Mucosa of descending colon (tissue), 3 donors: ENCODE data around the gene GALNT12. TPM values are rescaled to one million over a fixed set of nuclear protein-coding genes. Genes with fewer than 3 reads are reported as not detected.
A peak's percentile ranks its signal among the peaks of the same experiment; 100 is the strongest.

ENCODE experiments used
- ATAC-seq: fragments of 200-7000 bp; cut with Tn5 transposase; one replicate; pipeline ENCODE4 v1.9.1; 2020; ENCODE audit warnings: mild to moderate bottlenecking, moderate library complexity
- DNase-seq, 3 donors: peaks; one replicate each; pipeline ENCODE4 v3.0.0-alpha.2; 2020
- H3K36me3 ChIP-seq: fragments of 200-600 bp; one replicate; pipeline ENCODE4 v1.8.0; 2021; ENCODE audit warnings: low read depth, mild to moderate bottlenecking
- H3K4me1 ChIP-seq: fragments of 200-600 bp; one replicate; pipeline ENCODE4 v1.8.0; 2021; ENCODE audit warnings: low read depth, mild to moderate bottlenecking
- H3K4me3 ChIP-seq: fragments of 200-600 bp; one replicate; pipeline ENCODE4 v1.8.0; 2021; ENCODE audit warnings: mild to moderate bottlenecking
- H3K9me3 ChIP-seq: fragments of 200-600 bp; one replicate; pipeline ENCODE4 v1.8.0; 2021; ENCODE audit warnings: mild to moderate bottlenecking
- CTCF ChIP-seq: fragments of 200-600 bp; IDR thresholded peaks from one replicate; pipeline ENCODE4 v1.8.0; 2022; ENCODE audit warnings: antibody characterized with exemption, mild to moderate bottlenecking
- intact Hi-C, 2 donors: fragments of 100-400 bp; cut with DNase I in 1 of 2; cut with micrococcal nuclease in 1 of 2; formaldehyde crosslinking; loops; one replicate each; pipeline versions ENCODE4 v1.11.0 to v1.11.1; 2022; cut with DNase I, micrococcal nuclease
- total RNA-seq, 3 donors: library from RNA; stranded (reverse); fragmentation: NEBNext Ultra II Directional in 2 of 3; extraction: Animal tissue kit (Norgen Biotek cat#: 25700) in 2 of 3; gene quantifications; one replicate each; pipeline versions ENCODE4 v1.2.1 to v1.2.4, GENCODE V29; 2021 to 2023
- donor health status: DM: no; HTN: no; CAD: no; lungs with moderate emphysema.
- donor health status: DM: no; HTN: no; CAD: no.
- donor health status: DM: no; HTN: yes; CAD: no.

GALNT12 gene
- total RNA-seq, 3 donors from 2014 or later: 54.6 to 139 (median 121) TPM

- DNase-seq (no peak), ATAC-seq (no peak)
- no peak for TF ChIP-seq CTCF
- intact Hi-C loops: loop anchor here in 1 of 2 donors (10.0 kb wide), 1 partner anchor 54 kb away; no protein-coding TSS in a partner anchor
- Histone ChIP-seq H3K9me3 (no peaks in the 10 kb centered on the region), H3K4me3 (no peak overlapping the region), H3K4me1 (no peaks in the 10 kb centered on the region), H3K36me3 (no peaks in the 10 kb centered on the region)
Observed at GRCh38 chr9:98870782-98871557, 63.5 kb downstream of the GALNT12 start.

GRCh38 chr9:98871558-98872065 lies 64.1 kb downstream of the GALNT12 start:
- Histone ChIP-seq H3K36me3 (no peaks in the 10 kb centered on the region), H3K4me1 (no peaks in the 10 kb centered on the region), H3K4me3 (no peak overlapping the region), H3K9me3 (no peaks in the 10 kb centered on the region)
- no peak for TF ChIP-seq CTCF
- no peak for ATAC-seq
- intact Hi-C loops: loop anchor here in 1 of 2 donors (10.0 kb wide), 1 partner anchor 53 kb away; no protein-coding TSS in a partner anchor
- no peak for DNase-seq

- DNase-seq (no peak), ATAC-seq (no peak)
- intact Hi-C loops: loop anchor here in 1 of 2 donors (10.0 kb wide), 1 partner anchor 51 kb away; no protein-coding TSS in a partner anchor
- Histone ChIP-seq H3K4me3 (no peak overlapping the region), H3K4me1 (no peaks in the 10 kb centered on the region), H3K36me3 (no peaks in the 10 kb centered on the region), H3K9me3 (no peaks in the 10 kb centered on the region)
- TF ChIP-seq CTCF: no peak
Observed at GRCh38 chr9:98873526-98873925, 66.1 kb downstream of the GALNT12 start.

- Histone ChIP-seq H3K36me3 (no peaks in the 10 kb centered on the region), H3K4me1 (no peaks in the 10 kb centered on the region), H3K9me3 (no peaks in the 10 kb centered on the region), H3K4me3 (no peak overlapping the region)
- intact Hi-C loops: loop anchor here in 1 of 2 donors (10.0 kb wide), 1 partner anchor 51 kb away; no protein-coding TSS in a partner anchor
- TF ChIP-seq CTCF: no peak
- DNase-seq (peak in 1 of 3 donors; percentile 53), ATAC-seq (no peak)
Observed at GRCh38 chr9:98873951-98874371, 66.5 kb downstream of the GALNT12 start.

- Histone ChIP-seq H3K36me3 (no peaks in the 10 kb centered on the region), H3K9me3 (no peaks in the 10 kb centered on the region)
Observed at GRCh38 chr9:98874721-98875255, 67.3 kb downstream of the GALNT12 start.

More at GRCh38 chr9:98874721-98875255, 67.3 kb downstream of the GALNT12 start:
- no peaks in the 10 kb centered on the region for H3K4me1 ChIP-seq
- DNase-seq (no peak), ATAC-seq (no peak)
- H3K4me3 ChIP-seq: no peak overlapping the region
- intact Hi-C loops: loop anchor here in 1 of 2 donors (10.0 kb wide), 1 partner anchor 50 kb away; no protein-coding TSS in a partner anchor
- TF ChIP-seq CTCF: no peak
